IPS-18c (cell line): ENCODE results near the gene TAMM41.
"Not testable (repeated sequence)": the region's sequence is repeated elsewhere in the genome, so short reads cannot be mapped to it uniquely, and the experiment has no call there.

Source experiments
- H3K4me3 ChIP-seq: 2 replicates; pipeline ENCODE4 v1.7.0; 2013; ENCODE audit warnings: low read depth, mild to moderate bottlenecking, low read length, moderate library complexity; ENCODE audit not compliant: insufficient read depth
- H3K9me3 ChIP-seq: one replicate; pipeline ENCODE4 v1.6.1; 2013; ENCODE audit warnings: mild to moderate bottlenecking, low read length, moderate library complexity; ENCODE audit not compliant: control insufficient read depth, insufficient read depth

Gene TAMM41

GRCh38 chr3:11776346-11776745 is 70.3 kb downstream of the TAMM41 start:
- Histone ChIP-seq H3K9me3 (no peaks in the 10 kb centered on the region), H3K4me3 (no peak overlapping the region)

- Histone ChIP-seq H3K9me3 (no peaks in the 10 kb centered on the region), H3K4me3 (no peak overlapping the region)
Observed at GRCh38 chr3:11775493-11775892, 71.2 kb downstream of the TAMM41 start.

GRCh38 chr3:11774296-11774877 is 72.3 kb downstream of the TAMM41 start:
- Histone ChIP-seq H3K9me3 (no peaks in the 10 kb centered on the region), H3K4me3 (no peak overlapping the region)

GRCh38 chr3:11771931-11772330 is 74.8 kb downstream of the TAMM41 start:
- H3K4me3 ChIP-seq, H3K9me3 ChIP-seq: not testable (repeated sequence)

- no peaks in the 10 kb centered on the region for H3K9me3 ChIP-seq
- H3K4me3 ChIP-seq = no peak overlapping the region; the same call in 1 of the 2 replicates
Observed at GRCh38 chr3:11770477-11771391, 76.0 kb downstream of the TAMM41 start.

- no peak overlapping the region for H3K4me3 ChIP-seq
Observed at GRCh38 chr3:11769704-11770476, 76.8 kb downstream of the TAMM41 start.

GRCh38 chr3:11768604-11769003 is 78.1 kb downstream of the TAMM41 start:
- Histone ChIP-seq H3K9me3 (no peaks in the 10 kb centered on the region), H3K4me3 (no peak overlapping the region)

More at GRCh38 chr3:11769704-11770476, 76.8 kb downstream of the TAMM41 start:
- no peaks in the 10 kb centered on the region for H3K9me3 ChIP-seq

GRCh38 chr3:11764931-11765363 is 81.7 kb downstream of the TAMM41 start:
- H3K9me3 ChIP-seq = no peaks in the 10 kb centered on the region
- H3K4me3 ChIP-seq = no peak overlapping the region

- H3K4me3 ChIP-seq = no peak overlapping the region
- no peaks in the 10 kb centered on the region for H3K9me3 ChIP-seq
Observed at GRCh38 chr3:11759996-11760395, 86.7 kb downstream of the TAMM41 start.

- H3K4me3 ChIP-seq = no peak overlapping the region
- no peaks in the 10 kb centered on the region for H3K9me3 ChIP-seq
Observed at GRCh38 chr3:11757929-11758328, 88.8 kb downstream of the TAMM41 start.

- Histone ChIP-seq H3K4me3 (no peak overlapping the region), H3K9me3 (no peaks in the 10 kb centered on the region)
Observed at GRCh38 chr3:11757441-11757875, 89.2 kb downstream of the TAMM41 start.

GRCh38 chr3:11755276-11755675 is 91.4 kb downstream of the TAMM41 start:
- Histone ChIP-seq H3K9me3 (no peaks in the 10 kb centered on the region), H3K4me3 (no peak overlapping the region)

- not testable (repeated sequence) for H3K4me3 ChIP-seq, H3K9me3 ChIP-seq
Observed at GRCh38 chr3:11752254-11752653, 94.4 kb downstream of the TAMM41 start.

- not testable (repeated sequence) for H3K4me3 ChIP-seq, H3K9me3 ChIP-seq
Observed at GRCh38 chr3:11748306-11748705, 98.4 kb downstream of the TAMM41 start.
